CD14-positive monocyte (primary cell): ENCODE measurements around the gene GPR137C. TPM values are rescaled to one million over a fixed set of nuclear protein-coding genes. Genes with fewer than 3 reads are reported as not detected.

ENCODE experiments used
- DNase-seq, 3 donors: peaks; one replicate each; pipeline ENCODE4 v3.0.0-alpha.2; 2011 to 2022
- H2AFZ ChIP-seq: 2 replicates; pipeline ENCODE4 v1.6.0; 2012; ENCODE audit warnings: mild to moderate bottlenecking, low read depth, low read length, inconsistent platforms; ENCODE audit not compliant: insufficient read depth, poor library complexity, severe bottlenecking
- H3K27ac ChIP-seq, 2 donors: 1 replicate in 1 of 2; 2 replicates in 1 of 2; pipeline ENCODE4 v1.5.1; 2012 to 2013; ENCODE audit warnings: low read length in 2 of 2, control low read depth in 1 of 2, inconsistent platforms in 1 of 2, low read depth in 1 of 2, mild to moderate bottlenecking in 1 of 2
- H3K27me3 ChIP-seq, 2 donors: one replicate each; pipeline versions ENCODE4 v1.6.0 to v1.6.1; 2011 to 2013; ENCODE audit warnings: low read length in 2 of 2; ENCODE audit not compliant: control insufficient read depth in 2 of 2, insufficient read depth in 2 of 2
- H3K36me3 ChIP-seq, 2 donors: replicated peaks in 1 of 2; 1 replicate in 1 of 2; 2 replicates in 1 of 2; pipeline versions ENCODE4 v1.5.1 to v1.6.1; 2012 to 2013; ENCODE audit warnings: low read length in 2 of 2, control low read depth in 1 of 2, inconsistent platforms in 1 of 2, mild to moderate bottlenecking in 1 of 2; ENCODE audit not compliant: insufficient read depth in 2 of 2, control insufficient read depth in 1 of 2
- H3K4me1 ChIP-seq, 2 donors: 1 replicate in 1 of 2; 2 replicates in 1 of 2; pipeline versions ENCODE4 v1.5.1 to v1.6.1; 2012 to 2013; ENCODE audit warnings: low read length in 2 of 2, control low read depth in 1 of 2, inconsistent platforms in 1 of 2, mild to moderate bottlenecking in 1 of 2, moderate library complexity in 1 of 2; ENCODE audit not compliant: insufficient read depth in 2 of 2, control insufficient read depth in 1 of 2
- H3K4me2 ChIP-seq: replicated peaks from 2 replicates; pipeline ENCODE3; 2012; ENCODE audit warnings: low read length, moderate library complexity, mild to moderate bottlenecking; ENCODE audit not compliant: poor library complexity, severe bottlenecking; ENCODE audit errors: extremely low read depth
- H3K4me3 ChIP-seq, 3 experiments: fragments of 200-600 bp in 1 of 3; sonication (generic) in 1 of 3; replicated peaks in 1 of 3; 1 replicate in 2 of 3; 2 replicates in 1 of 3; pipeline ENCODE4 v1.5.1; 2011 to 2013; ENCODE audit warnings: low read length in 3 of 3, mild to moderate bottlenecking in 3 of 3, control low read depth in 2 of 3, low read depth in 2 of 3, inconsistent platforms in 1 of 3, moderate library complexity in 1 of 3
- H3K79me2 ChIP-seq: 2 replicates; pipeline ENCODE4 v1.6.0; 2012; ENCODE audit warnings: mild to moderate bottlenecking, control low read depth, inconsistent platforms, low read length, moderate library complexity; ENCODE audit not compliant: insufficient read depth
- H3K9ac ChIP-seq: 2 replicates; pipeline ENCODE4 v1.6.0; 2017; ENCODE audit warnings: low read length, mild to moderate bottlenecking; ENCODE audit not compliant: insufficient read depth, poor library complexity, severe bottlenecking
- H3K9me3 ChIP-seq, 2 donors: replicated peaks in 1 of 2; 1 replicate in 1 of 2; 2 replicates in 1 of 2; pipeline versions ENCODE4 v1.5.1 to v1.6.1; 2012 to 2013; ENCODE audit warnings: low read length in 2 of 2, control low read depth in 1 of 2; ENCODE audit not compliant: control insufficient read depth in 1 of 2, insufficient read depth in 1 of 2
- H4K20me1 ChIP-seq: 2 replicates; pipeline ENCODE4 v1.6.0; 2012; ENCODE audit warnings: mild to moderate bottlenecking, low read length, control low read depth, moderate library complexity; ENCODE audit not compliant: insufficient read depth
- H3K27ac Mint-ChIP-seq, 7 donors: one replicate each; pipeline ENCODE4 v1.8.0; 2020; ENCODE audit warnings: mild to moderate bottlenecking in 7 of 7, mixed read lengths in 7 of 7, moderate library complexity in 6 of 7, inconsistent platforms in 2 of 7
- H3K27me3 Mint-ChIP-seq, 3 donors: one replicate each; pipeline ENCODE4 v1.8.0; 2021 to 2022; ENCODE audit warnings: low read depth in 3 of 3, mild to moderate bottlenecking in 3 of 3, mixed read lengths in 3 of 3, moderate library complexity in 3 of 3, inconsistent platforms in 1 of 3
- H3K36me3 Mint-ChIP-seq, 2 donors: one replicate each; pipeline ENCODE4 v1.8.0; 2020; ENCODE audit warnings: mixed read lengths in 2 of 2, inconsistent platforms in 1 of 2, mild to moderate bottlenecking in 1 of 2
- H3K4me1 Mint-ChIP-seq: one replicate; pipeline ENCODE4 v1.8.0; 2020; ENCODE audit warnings: mild to moderate bottlenecking, mixed read lengths
- H3K4me3 Mint-ChIP-seq, 2 donors: one replicate each; pipeline ENCODE4 v1.8.0; 2020; ENCODE audit warnings: mild to moderate bottlenecking in 2 of 2, mixed read lengths in 2 of 2, moderate library complexity in 1 of 2
- H3K9me3 Mint-ChIP-seq, 7 donors: one replicate each; pipeline ENCODE4 v1.8.0; 2020 to 2022; ENCODE audit warnings: mixed read lengths in 7 of 7, mild to moderate bottlenecking in 6 of 7, moderate library complexity in 6 of 7, inconsistent platforms in 2 of 7
- WGBS: methylation state at CpG from one replicate; pipeline ENCODE4 v1.1.5; 2013; ENCODE audit warnings: missing lambda C conversion rate; ENCODE audit not compliant: insufficient coverage; 5-methylcytosine and 5-hydroxymethylcytosine counted together
- intact Hi-C, 2 donors: fragments of 100-400 bp; cut with micrococcal nuclease; formaldehyde crosslinking; loops; one replicate each; pipeline versions ENCODE4 v1.15.0 to v1.15.1; 2023
- polyA plus RNA-seq, 3 donors: library from polyadenylated mRNA; depleted of rRNA in 1 of 3; unstranded in 2 of 3; stranded (reverse) in 1 of 3; fragments of 300-500 nt in 2 of 3; fragments of >200 nt in 1 of 3; fragmentation: Illumina TruSeq in 2 of 3; gene quantifications; 1 replicate in 2 of 3; 2 replicates in 1 of 3; pipeline ENCODE4 v1.2.3, GENCODE V29; 2012 to 2021
- TF ChIP-seq, protein P1 (sequence below): fragments of 200-600 bp; IDR thresholded peaks from one replicate; pipeline ENCODE4 v1.8.0; 2022; ENCODE audit warnings: antibody characterized with exemption, mild to moderate bottlenecking

GPR137C gene
- polyA plus RNA-seq, 3 donors, result 0.04 TPM; not detected in 2

DNA sequence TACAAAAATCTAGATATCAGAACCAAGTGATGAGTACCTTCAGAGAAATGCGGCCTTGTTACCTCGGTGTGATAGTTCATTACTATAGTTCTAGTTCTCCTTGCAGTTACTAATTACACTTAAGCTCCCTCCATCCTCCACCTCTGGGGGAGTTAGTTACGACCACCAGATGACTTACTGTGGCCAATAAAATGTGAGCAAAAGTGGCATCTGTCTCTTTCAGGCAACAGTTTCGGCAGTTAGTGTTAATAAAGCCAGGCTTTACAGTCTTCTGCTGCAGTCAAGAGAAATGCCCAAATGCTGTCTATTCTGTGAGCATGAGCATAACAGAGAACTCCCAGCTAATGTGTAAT is 6.3 kb upstream of the GPR137C start:
- peaks cover 4 to 6% of the 10 kb centered on the region in 2 donors for H3K36me3 Mint-ChIP-seq
- H3K9me3 ChIP-seq, result no peaks in the 10 kb centered on the region
- H3K4me2 ChIP-seq, result no peak overlapping the region
- no peaks in the 10 kb centered on the region for H3K27me3 ChIP-seq
- H3K4me3 Mint-ChIP-seq, result no peak overlapping the region
- no peak overlapping the region for H3K27ac Mint-ChIP-seq
- no peaks in the 10 kb centered on the region for H3K36me3 ChIP-seq
- no peak for DNase-seq
- H3K9me3 Mint-ChIP-seq, result no peaks in the 10 kb centered on the region
- H3K4me1 Mint-ChIP-seq, result peaks cover 11% of the 10 kb centered on the region
- H4K20me1 ChIP-seq, result no peaks in the 10 kb centered on the region
- no peak overlapping the region for H3K27ac ChIP-seq
- intact Hi-C loops, result no loop called here
- WGBS, result 80% methylated on average over 2 of the region's 4 CpGs
- no peaks in the 10 kb centered on the region for H3K79me2 ChIP-seq
- H3K4me3 ChIP-seq, result no peak overlapping the region
- peaks cover 6 to 7% of the 10 kb centered on the region in 2 donors for H3K4me1 ChIP-seq
- no peak overlapping the region for H3K9ac ChIP-seq
- H3K27me3 Mint-ChIP-seq, result no peaks in the 10 kb centered on the region
- H2AFZ ChIP-seq, result no peak overlapping the region
- TF ChIP-seq, protein P1, sequence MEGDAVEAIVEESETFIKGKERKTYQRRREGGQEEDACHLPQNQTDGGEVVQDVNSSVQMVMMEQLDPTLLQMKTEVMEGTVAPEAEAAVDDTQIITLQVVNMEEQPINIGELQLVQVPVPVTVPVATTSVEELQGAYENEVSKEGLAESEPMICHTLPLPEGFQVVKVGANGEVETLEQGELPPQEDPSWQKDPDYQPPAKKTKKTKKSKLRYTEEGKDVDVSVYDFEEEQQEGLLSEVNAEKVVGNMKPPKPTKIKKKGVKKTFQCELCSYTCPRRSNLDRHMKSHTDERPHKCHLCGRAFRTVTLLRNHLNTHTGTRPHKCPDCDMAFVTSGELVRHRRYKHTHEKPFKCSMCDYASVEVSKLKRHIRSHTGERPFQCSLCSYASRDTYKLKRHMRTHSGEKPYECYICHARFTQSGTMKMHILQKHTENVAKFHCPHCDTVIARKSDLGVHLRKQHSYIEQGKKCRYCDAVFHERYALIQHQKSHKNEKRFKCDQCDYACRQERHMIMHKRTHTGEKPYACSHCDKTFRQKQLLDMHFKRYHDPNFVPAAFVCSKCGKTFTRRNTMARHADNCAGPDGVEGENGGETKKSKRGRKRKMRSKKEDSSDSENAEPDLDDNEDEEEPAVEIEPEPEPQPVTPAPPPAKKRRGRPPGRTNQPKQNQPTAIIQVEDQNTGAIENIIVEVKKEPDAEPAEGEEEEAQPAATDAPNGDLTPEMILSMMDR, result no peak

DNA sequence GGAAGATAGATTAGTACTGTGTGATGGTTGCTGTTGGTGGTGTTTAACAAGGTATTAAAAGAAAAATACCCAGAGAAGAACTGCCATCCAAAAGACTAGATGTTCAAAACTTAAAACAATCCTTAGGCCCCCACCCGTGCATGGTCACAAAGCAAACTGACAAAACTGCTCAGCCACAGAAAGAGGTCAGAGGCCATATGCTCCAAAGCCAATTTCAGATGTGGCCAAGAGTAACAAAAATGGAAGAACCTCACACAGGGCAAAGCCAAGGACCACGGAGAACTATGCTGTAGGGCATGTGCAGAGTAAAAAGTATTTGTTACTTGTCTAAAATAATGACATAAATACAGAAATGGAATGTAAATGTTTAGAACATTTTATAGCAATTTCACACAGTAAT is 5.6 kb upstream of the GPR137C start:
- H2AFZ ChIP-seq, result no peak overlapping the region
- intact Hi-C loops, result no loop called here

More for the DNA sequence above, 5.6 kb upstream of the GPR137C start:
- H3K4me3 ChIP-seq, result no peak overlapping the region
- TF ChIP-seq, protein P1, result no peak
- no peak overlapping the region for H3K4me2 ChIP-seq
- H3K27ac ChIP-seq, result no peak overlapping the region
- no peak for DNase-seq
- H3K79me2 ChIP-seq, result no peaks in the 10 kb centered on the region
- no peaks in the 10 kb centered on the region for H3K27me3 ChIP-seq
- H3K4me3 Mint-ChIP-seq, result no peak overlapping the region
- no peak overlapping the region for H3K27ac Mint-ChIP-seq
- no peaks in the 10 kb centered on the region for H3K27me3 Mint-ChIP-seq
- H3K4me1 Mint-ChIP-seq, result peaks cover 18% of the 10 kb centered on the region
- H3K36me3 Mint-ChIP-seq, result peaks cover 3 to 6% of the 10 kb centered on the region in 2 donors
- WGBS, result 100% methylated on average over 1 of the region's 2 CpGs
- no peaks in the 10 kb centered on the region for H3K9me3 ChIP-seq
- H4K20me1 ChIP-seq, result no peaks in the 10 kb centered on the region
- no peak overlapping the region for H3K9ac ChIP-seq
- no peaks in the 10 kb centered on the region for H3K9me3 Mint-ChIP-seq
- peaks cover 9 to 14% of the 10 kb centered on the region in 2 donors for H3K4me1 ChIP-seq
- H3K36me3 ChIP-seq, result no peaks in the 10 kb centered on the region
